ENCODE data around the gene S100PBP. TPM values are rescaled to one million over a fixed set of nuclear protein-coding genes. Genes with fewer than 3 reads are reported as not detected.

Gene S100PBP
- total RNA-seq, 1 experiment from 2014 or later, result 50.1 TPM

DNA sequence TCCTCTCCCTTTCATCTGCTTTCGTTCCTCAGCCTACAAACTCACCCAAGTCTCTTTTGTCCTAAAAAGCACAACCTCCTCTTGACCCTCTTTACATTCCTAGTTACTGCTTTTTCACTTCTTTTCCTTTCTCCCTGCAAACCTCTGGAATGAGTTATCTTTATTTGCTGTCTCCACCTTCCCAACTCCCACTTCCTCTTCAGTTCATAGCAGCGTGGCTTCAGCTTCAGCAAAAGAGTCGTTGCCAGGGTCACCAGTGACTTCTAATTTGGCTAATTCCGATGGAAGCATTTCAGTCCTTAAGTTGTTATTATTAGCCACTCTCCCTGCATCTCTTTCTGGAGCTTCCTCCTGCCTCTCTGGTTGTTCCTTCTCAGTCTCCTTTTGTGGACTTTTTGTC, 90.0 kb downstream of the S100PBP start:
- no peak overlapping the region for H2BK12ac ChIP-seq (ENCODE audit: insufficient read length, low read depth, low read length)
- no peaks in the 10 kb centered on the region for H3K79me1 ChIP-seq (ENCODE audit: insufficient read depth, low read depth, low read length, poor library complexity, severe bottlenecking)
- Mint-ChIP-seq H3K36me3 (ENCODE audit: insufficient read depth in 1 of 3, low read depth in 3 of 3) (no peaks in the 10 kb centered on the region), H3K27ac (no peak overlapping the region), H3K4me3 (no peak overlapping the region), H3K4me1 (no peaks in the 10 kb centered on the region; a peak in 1 of 4 replicates), H3K9me3 (no peaks in the 10 kb centered on the region; a peak in 1 of 5 replicates), H3K27me3 (ENCODE audit: low read depth) (peaks cover 30% of the 10 kb centered on the region)
- H3K27ac ChIP-seq (ENCODE audit: insufficient read length, low read depth, low read length), result no peak overlapping the region
- no peak overlapping the region for H3K4me2 ChIP-seq (ENCODE audit: insufficient read depth, insufficient read length, low read length)
- H3K9me3 ChIP-seq (ENCODE audit: control insufficient read depth, low read depth, low read length), result no peaks in the 10 kb centered on the region
- no peak overlapping the region for H4K8ac ChIP-seq (replicated peaks; ENCODE audit: insufficient read length, low read depth, low read length)
- H2BK5ac ChIP-seq (ENCODE audit: insufficient read length, low read length), result no peak overlapping the region
- H3T11ph ChIP-seq (ENCODE audit: low read length), result no peak overlapping the region
- no peaks in the 10 kb centered on the region; the same call in 1 of the 2 replicates for H3K27me3 ChIP-seq (ENCODE audit: insufficient read depth, low read length)
- H3K56ac ChIP-seq (ENCODE audit: insufficient read length, low read depth, low read length), result no peak overlapping the region
- no peak overlapping the region for H3K23ac ChIP-seq (ENCODE audit: insufficient read length, low read depth, low read length)
- H3K18ac ChIP-seq (ENCODE audit: insufficient read length, low read depth, low read length), result no peak overlapping the region
- H4K20me1 ChIP-seq (ENCODE audit: control insufficient read depth, insufficient read depth, insufficient read length), result no peaks in the 10 kb centered on the region
- no peak overlapping the region for H2AFZ ChIP-seq (ENCODE audit: low read length)
- no peak overlapping the region for H3K14ac ChIP-seq (ENCODE audit: insufficient read depth, low read length)
- no peak overlapping the region for H4K91ac ChIP-seq (ENCODE audit: insufficient read length, low read depth, low read length)
- H3K4ac ChIP-seq (ENCODE audit: low read depth, low read length), result no peak overlapping the region
- H2AK5ac ChIP-seq (ENCODE audit: insufficient read length, low read length), result no peak overlapping the region
- H2BK15ac ChIP-seq (ENCODE audit: low read depth, low read length), result no peak overlapping the region
- WGBS (ENCODE audit: extremely low coverage, insufficient read length, low lambda C conversion rate), result no CpG with 5 or more reads among the region's 4 CpGs
- no peak overlapping the region for H2BK20ac ChIP-seq (ENCODE audit: low read depth, low read length, poor library complexity, severe bottlenecking)
- no peak overlapping the region for H3K9ac ChIP-seq (ENCODE audit: extremely low read depth, insufficient read length, low read length)
- H3K79me2 ChIP-seq (ENCODE audit: insufficient read depth, low read length), result no peaks in the 10 kb centered on the region
- no peaks in the 10 kb centered on the region for H3K4me1 ChIP-seq (ENCODE audit: insufficient read depth, low read length)
- no peak for DNase-seq
- H4K5ac ChIP-seq (ENCODE audit: insufficient read length, low read depth, low read length), result no peak overlapping the region
- TF ChIP-seq, protein P1, sequence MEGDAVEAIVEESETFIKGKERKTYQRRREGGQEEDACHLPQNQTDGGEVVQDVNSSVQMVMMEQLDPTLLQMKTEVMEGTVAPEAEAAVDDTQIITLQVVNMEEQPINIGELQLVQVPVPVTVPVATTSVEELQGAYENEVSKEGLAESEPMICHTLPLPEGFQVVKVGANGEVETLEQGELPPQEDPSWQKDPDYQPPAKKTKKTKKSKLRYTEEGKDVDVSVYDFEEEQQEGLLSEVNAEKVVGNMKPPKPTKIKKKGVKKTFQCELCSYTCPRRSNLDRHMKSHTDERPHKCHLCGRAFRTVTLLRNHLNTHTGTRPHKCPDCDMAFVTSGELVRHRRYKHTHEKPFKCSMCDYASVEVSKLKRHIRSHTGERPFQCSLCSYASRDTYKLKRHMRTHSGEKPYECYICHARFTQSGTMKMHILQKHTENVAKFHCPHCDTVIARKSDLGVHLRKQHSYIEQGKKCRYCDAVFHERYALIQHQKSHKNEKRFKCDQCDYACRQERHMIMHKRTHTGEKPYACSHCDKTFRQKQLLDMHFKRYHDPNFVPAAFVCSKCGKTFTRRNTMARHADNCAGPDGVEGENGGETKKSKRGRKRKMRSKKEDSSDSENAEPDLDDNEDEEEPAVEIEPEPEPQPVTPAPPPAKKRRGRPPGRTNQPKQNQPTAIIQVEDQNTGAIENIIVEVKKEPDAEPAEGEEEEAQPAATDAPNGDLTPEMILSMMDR (conservative IDR thresholded peaks at IDR 0.05), result no peak
- no peak overlapping the region for H2BK120ac ChIP-seq (ENCODE audit: low read depth, low read length, poor library complexity, severe bottlenecking)
- H3K23me2 ChIP-seq (ENCODE audit: insufficient read length, low read depth, low read length, poor library complexity, severe bottlenecking), result no peaks in the 10 kb centered on the region

Other genes starting within 250 kb of the S100PBP start
- gene ZBTB8OS, start 167.1 kb upstream of the S100PBP start, total RNA-seq (2021), result 59.4 and 64.2 TPM in 2 replicates
- gene RBBP4, start 166.4 kb upstream of the S100PBP start, total RNA-seq (2021), result 416 and 421 TPM in 2 replicates
- gene SYNC, start 114.9 kb upstream of the S100PBP start, total RNA-seq (2021), result 0.15 TPM in 2 replicates
- 185 and 194 TPM in 2 replicates for gene YARS1, start 295 bp upstream of the S100PBP start, total RNA-seq (2021)
- 4.5 and 5.9 TPM in 2 replicates for gene FNDC5, start 53.3 kb downstream of the S100PBP start, total RNA-seq (2021)
- gene HPCA, start 68.8 kb downstream of the S100PBP start, total RNA-seq (2021), result 1.1 and 1.2 TPM in 2 replicates
- gene TMEM54, start 83.7 kb downstream of the S100PBP start, total RNA-seq (2021), result 17.2 and 17.7 TPM in 2 replicates
- 15.0 and 15.6 TPM in 2 replicates for gene RNF19B, start 147.2 kb downstream of the S100PBP start, total RNA-seq (2021)
- 144 and 159 TPM in 2 replicates for gene AK2, start 219.2 kb downstream of the S100PBP start, total RNA-seq (2021)